Tibial nerve (tissue), 4 donors: ENCODE data around the gene RASGRP2.

Experiments
- CTCF ChIP-seq, 5 experiments: fragments of 200-600 bp in 3 of 5; fragments of 450-650 bp in 2 of 5; sonication (generic) in 3 of 5; IDR thresholded peaks; one replicate each; pipeline ENCODE4 v1.5.1; 2016 to 2019; ENCODE audit warnings: antibody characterized with exemption in 5 of 5, mild to moderate bottlenecking in 3 of 5, moderate library complexity in 2 of 5
- EP300 ChIP-seq, 2 donors: sonication (generic); formaldehyde crosslinking; IDR thresholded peaks; one replicate each; pipeline ENCODE4 v1.6.1; 2017; ENCODE audit warnings: antibody characterized with exemption in 2 of 2, mild to moderate bottlenecking in 1 of 2
- POLR2A ChIP-seq, 2 donors: fragments of 450-650 bp; IDR thresholded peaks; one replicate each; pipeline ENCODE4 v1.6.1; 2017; ENCODE audit warnings: antibody characterized with exemption in 2 of 2, mild to moderate bottlenecking in 2 of 2, moderate library complexity in 2 of 2

- TF ChIP-seq CTCF (IDR thresholded peaks at IDR 0.05) = no peak
- no peak for TF ChIP-seq POLR2A (IDR thresholded peaks at IDR 0.05)
- TF ChIP-seq EP300 (IDR thresholded peaks at IDR 0.05) = no peak
These were observed 8.4 kb upstream of the RASGRP2 start for GRCh38 chr11:64752175-64752970.
